Stomach (tissue), 9 donors: ENCODE measurements around the gene GPR42. TPM values are rescaled to one million over a fixed set of nuclear protein-coding genes. Genes with fewer than 3 reads are reported as not detected.

Experiments used
- DNase-seq, 2 donors: peaks; one replicate each; pipeline versions ENCODE4 v3.0.0 to v3.0.0-alpha.2; 2013 to 2019
- H3K27ac ChIP-seq, 5 donors: fragments of 200-600 bp in 4 of 5; sonication (generic) in 4 of 5; one replicate each; pipeline ENCODE4 v1.5.1; 2013 to 2019; ENCODE audit warnings: mild to moderate bottlenecking in 1 of 5, moderate library complexity in 1 of 5
- H3K27me3 ChIP-seq, 3 donors: fragments of 200-600 bp; sonication (generic); one replicate each; pipeline ENCODE4 v1.5.1; 2017 to 2019; ENCODE audit warnings: mixed run types in 1 of 3
- H3K36me3 ChIP-seq, 4 donors: fragments of 200-600 bp; sonication (generic); 1 replicate in 3 of 4; 2 replicates in 1 of 4; pipeline ENCODE4 v1.5.1; 2016 to 2019
- H3K4me1 ChIP-seq, 4 donors: fragments of 200-600 bp; sonication (generic); one replicate each; pipeline ENCODE4 v1.5.1; 2016 to 2019
- H3K4me3 ChIP-seq, 4 donors: fragments of 200-600 bp; sonication (generic) in 3 of 4; one replicate each; pipeline ENCODE4 v1.5.1; 2016 to 2019; ENCODE audit warnings: mild to moderate bottlenecking in 1 of 4
- H3K9me3 ChIP-seq, 4 donors: fragments of 200-600 bp; sonication (generic); one replicate each; pipeline ENCODE4 v1.5.1; 2016 to 2019
- EP300 ChIP-seq: sonication (generic); formaldehyde crosslinking; IDR thresholded peaks from one replicate; pipeline ENCODE4 v1.6.1; 2017; ENCODE audit warnings: antibody characterized with exemption
- POLR2A ChIP-seq, 4 donors: fragments of 450-650 bp; IDR thresholded peaks; one replicate each; pipeline ENCODE4 v1.6.1; 2016; ENCODE audit warnings: antibody characterized with exemption in 4 of 4, control low read depth in 2 of 4, mild to moderate bottlenecking in 1 of 4, moderate library complexity in 1 of 4
- POLR2AphosphoS5 ChIP-seq, 3 donors: sonication (generic); formaldehyde crosslinking; IDR thresholded peaks; one replicate each; pipeline ENCODE4 v1.6.1; 2016; ENCODE audit warnings: antibody characterized with exemption in 3 of 3
- WGBS, 5 donors: extraction: QIAGEN DNeasy Blood & Tissue Kit in 3 of 5; methylation state at CpG; one replicate each; pipeline versions ENCODE4 v1.1.5 to v1.1.7; 2013 to 2018; 5-methylcytosine and 5-hydroxymethylcytosine counted together
- intact Hi-C: fragments of 100-400 bp; cut with DNase I; formaldehyde crosslinking; loops from one replicate; pipeline ENCODE4 v1.15.1; 2023; ENCODE audit warnings: low total_unique reads
- polyA plus RNA-seq, 3 donors: library from polyadenylated mRNA; stranded (reverse); fragments of 200-250 nt; gene quantifications; one replicate each; pipeline ENCODE4 v1.2.3, GENCODE V29; 2013
- total RNA-seq, 5 donors: library from RNA; depleted of rRNA; stranded (reverse); fragments of >200 nt; gene quantifications; one replicate each; pipeline versions ENCODE4 v1.1.0 to v1.2.3, GENCODE V29; 2014 to 2016
- TF ChIP-seq, protein P1 (sequence below), 7 experiments: fragments of 450-650 bp in 4 of 7; fragments of 200-600 bp in 3 of 7; sonication (generic) in 3 of 7; IDR thresholded peaks; one replicate each; pipeline ENCODE4 v1.5.1; 2016 to 2019; ENCODE audit warnings: antibody characterized with exemption in 7 of 7, control low read depth in 2 of 7, mild to moderate bottlenecking in 1 of 7
- donor health status: healthy with polysubstance abuse.
- donor health status: Bipolar disorder and iron deficiency.
- donor health status: healthy.

The GPR42 gene
- total and polyA plus RNA-seq, 8 donors = 0.19 TPM; not detected in 7

DNA sequence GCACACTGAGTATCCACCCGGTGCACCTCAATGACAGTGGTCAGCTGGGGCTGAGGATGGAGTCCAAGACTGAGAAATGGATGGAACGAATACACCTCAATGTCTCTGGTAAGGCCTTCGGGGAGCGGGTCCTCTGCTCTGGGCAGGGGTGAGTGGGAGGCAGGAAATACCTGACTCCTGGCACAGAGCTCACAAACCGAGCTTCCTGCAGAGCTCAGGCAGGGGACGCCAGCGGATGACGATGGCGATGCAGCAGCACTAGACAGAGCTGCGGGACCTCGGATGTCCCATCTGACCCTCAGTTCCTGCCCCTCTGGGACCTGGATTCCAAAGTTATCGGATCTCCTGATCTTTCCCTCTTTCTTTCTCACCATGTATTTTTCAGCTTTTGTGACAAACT is 38.1 kb upstream of the GPR42 start:
- no peaks in the 10 kb centered on the region for H3K4me1 ChIP-seq
- no peaks in the 10 kb centered on the region for H3K9me3 ChIP-seq
- H3K27ac ChIP-seq = no peak overlapping the region
- DNase-seq = no peak
- H3K36me3 ChIP-seq = no peaks in the 10 kb centered on the region
- intact Hi-C loops = no loop called here
- WGBS, 5 donors = 60 to 78% (median 74%) methylated on average over 12 of the region's 12 CpGs
- H3K4me3 ChIP-seq = no peak overlapping the region
- TF ChIP-seq EP300 (no peak), POLR2AphosphoS5 (IDR thresholded peaks at IDR 0.05) (no peak), POLR2A (IDR thresholded peaks at IDR 0.05) (no peak)
- TF ChIP-seq, protein P1, sequence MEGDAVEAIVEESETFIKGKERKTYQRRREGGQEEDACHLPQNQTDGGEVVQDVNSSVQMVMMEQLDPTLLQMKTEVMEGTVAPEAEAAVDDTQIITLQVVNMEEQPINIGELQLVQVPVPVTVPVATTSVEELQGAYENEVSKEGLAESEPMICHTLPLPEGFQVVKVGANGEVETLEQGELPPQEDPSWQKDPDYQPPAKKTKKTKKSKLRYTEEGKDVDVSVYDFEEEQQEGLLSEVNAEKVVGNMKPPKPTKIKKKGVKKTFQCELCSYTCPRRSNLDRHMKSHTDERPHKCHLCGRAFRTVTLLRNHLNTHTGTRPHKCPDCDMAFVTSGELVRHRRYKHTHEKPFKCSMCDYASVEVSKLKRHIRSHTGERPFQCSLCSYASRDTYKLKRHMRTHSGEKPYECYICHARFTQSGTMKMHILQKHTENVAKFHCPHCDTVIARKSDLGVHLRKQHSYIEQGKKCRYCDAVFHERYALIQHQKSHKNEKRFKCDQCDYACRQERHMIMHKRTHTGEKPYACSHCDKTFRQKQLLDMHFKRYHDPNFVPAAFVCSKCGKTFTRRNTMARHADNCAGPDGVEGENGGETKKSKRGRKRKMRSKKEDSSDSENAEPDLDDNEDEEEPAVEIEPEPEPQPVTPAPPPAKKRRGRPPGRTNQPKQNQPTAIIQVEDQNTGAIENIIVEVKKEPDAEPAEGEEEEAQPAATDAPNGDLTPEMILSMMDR (IDR thresholded peaks at IDR 0.05) = no peak
- peaks cover 0 to 55% (median 13%) of the 10 kb centered on the region in 3 donors for H3K27me3 ChIP-seq

DNA sequence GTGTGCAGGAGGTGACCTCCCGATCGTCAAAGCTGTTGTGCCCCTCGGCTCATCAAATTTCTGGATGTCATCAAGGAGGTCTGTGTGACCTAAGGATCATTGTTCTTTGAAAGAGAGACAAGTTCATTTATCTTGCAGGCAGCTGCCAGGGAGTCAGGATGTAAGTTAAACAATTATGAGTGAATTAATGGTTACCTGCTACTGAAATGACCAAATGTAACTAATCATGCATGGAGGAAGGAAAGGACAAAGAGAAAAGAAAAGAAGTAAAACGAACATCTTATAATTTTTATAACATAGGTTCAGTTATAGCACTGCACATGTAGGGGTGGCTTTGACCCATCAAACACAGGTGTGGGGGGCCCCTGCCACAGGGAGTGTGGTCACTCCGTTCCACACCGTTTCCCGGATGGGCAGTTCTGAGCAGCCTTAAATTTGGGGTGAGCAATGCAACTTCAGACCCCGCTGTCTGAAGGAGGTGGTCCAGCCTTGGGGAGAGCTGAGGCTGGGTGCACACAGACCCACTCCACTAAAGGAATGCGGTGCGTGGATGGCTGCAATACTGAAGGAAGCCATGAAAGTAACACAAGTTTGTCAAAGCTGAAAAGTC is 36.6 kb upstream of the GPR42 start:
- intact Hi-C loops = no loop called here
- Histone ChIP-seq H3K4me3 (no peak overlapping the region), H3K36me3 (no peaks in the 10 kb centered on the region), H3K27ac (no peak overlapping the region), H3K9me3 (no peaks in the 10 kb centered on the region), H3K27me3 (peaks cover 0 to 46% (median 12%) of the 10 kb centered on the region in 3 donors), H3K4me1 (no peaks in the 10 kb centered on the region)
- TF ChIP-seq EP300 (no peak), POLR2AphosphoS5 (IDR thresholded peaks at IDR 0.05) (no peak), POLR2A (IDR thresholded peaks at IDR 0.05) (no peak)
- TF ChIP-seq, protein P1 (IDR thresholded peaks at IDR 0.05) = no peak
- no peak for DNase-seq
- WGBS, 5 donors = 68 to 77% (median 74%) methylated on average over 10 of the region's 10 CpGs

DNA sequence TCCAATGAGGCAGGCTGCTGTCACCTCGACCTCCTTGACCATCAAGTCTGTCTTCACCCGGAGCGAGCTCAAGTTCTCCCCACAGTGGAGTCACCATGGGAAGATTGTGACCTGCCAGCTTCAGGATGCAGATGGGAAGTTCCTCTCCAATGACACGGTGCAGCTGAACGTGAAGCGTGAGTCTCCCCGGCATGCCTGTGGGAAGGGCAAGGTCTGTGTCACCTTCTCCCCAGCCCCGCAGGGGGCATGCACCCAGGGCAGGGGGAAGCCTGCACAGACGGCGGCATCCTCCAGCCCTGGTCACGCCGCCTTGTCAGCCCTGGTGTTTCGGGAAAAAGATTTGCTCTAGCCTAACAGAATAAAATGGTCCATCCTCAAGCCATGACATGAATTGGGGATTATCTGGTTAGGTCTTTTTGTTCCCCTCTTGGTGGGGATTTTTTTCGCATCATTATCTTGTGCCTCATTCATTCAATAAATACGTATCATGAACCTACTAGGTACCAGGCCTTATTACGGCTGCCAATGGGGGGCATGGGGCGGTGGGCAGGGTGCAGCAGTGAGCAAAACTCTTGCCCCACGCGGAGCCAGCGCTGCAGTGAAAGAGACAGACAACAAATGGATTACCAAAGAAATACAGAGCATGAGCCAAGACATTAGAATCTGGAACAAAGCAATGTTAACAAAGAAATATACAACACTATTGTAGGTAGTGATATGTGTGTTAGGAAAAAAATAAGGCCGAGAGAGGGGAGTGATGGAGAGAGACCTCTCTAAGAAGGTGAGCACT is 34.5 kb upstream of the GPR42 start:
- no peak for DNase-seq
- H3K27me3 ChIP-seq = peaks cover 0 to 27% (median 9%) of the 10 kb centered on the region in 3 donors
- H3K27ac ChIP-seq = no peak overlapping the region
- intact Hi-C loops = no loop called here
- TF ChIP-seq, protein P1 (IDR thresholded peaks at IDR 0.05) = no peak
- TF ChIP-seq POLR2A (IDR thresholded peaks at IDR 0.05) (no peak), EP300 (no peak), POLR2AphosphoS5 (IDR thresholded peaks at IDR 0.05) (no peak)
- H3K4me1 ChIP-seq = no peaks in the 10 kb centered on the region
- H3K9me3 ChIP-seq = no peaks in the 10 kb centered on the region
- H3K4me3 ChIP-seq = no peak overlapping the region
- no peaks in the 10 kb centered on the region for H3K36me3 ChIP-seq
- WGBS, 5 donors = 82 to 89% (median 86%) methylated on average over 21 of the region's 21 CpGs

DNA sequence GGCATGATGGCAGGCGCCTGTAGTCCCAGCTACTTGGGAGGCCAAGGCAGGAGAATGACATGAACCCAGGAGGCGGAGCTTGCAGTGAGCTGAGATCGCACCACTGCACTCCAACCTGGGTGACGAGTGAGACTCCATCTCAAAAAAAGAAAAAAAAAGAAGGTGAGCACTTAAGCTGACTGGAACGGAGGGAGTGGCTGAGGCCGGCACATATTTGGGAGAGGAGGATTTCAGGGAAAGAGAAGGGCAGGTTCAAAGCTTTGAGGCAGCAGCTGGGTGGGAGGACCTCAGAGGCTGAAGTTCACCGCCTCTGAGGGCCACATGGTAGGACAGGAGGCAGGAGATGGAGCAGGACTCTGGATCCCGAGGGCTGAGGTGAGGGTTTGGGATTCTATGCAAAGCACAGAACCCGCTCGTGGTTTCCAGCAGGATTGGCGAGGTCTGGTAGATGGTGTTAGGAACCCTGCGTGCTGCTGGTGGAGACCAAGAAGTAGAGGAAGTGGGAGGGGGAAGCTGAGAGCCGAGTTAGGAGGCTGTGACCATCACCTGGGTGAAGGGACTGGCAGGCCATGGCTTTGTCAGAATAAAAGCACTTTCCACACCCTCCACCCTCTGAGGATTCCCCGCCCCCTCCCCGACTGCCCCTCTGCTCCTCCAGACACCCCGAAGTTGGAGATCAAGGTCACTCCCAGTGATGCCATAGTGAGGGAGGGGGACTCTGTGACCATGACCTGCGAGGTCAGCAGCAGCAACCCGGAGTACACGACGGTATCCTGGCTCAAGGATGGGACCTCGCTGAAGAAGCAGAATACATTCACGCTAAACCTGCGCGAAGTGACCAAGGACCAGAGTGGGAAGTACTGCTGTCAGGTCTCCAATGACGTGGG is 33.5 kb upstream of the GPR42 start:
- no peak for DNase-seq
- no peaks in the 10 kb centered on the region for H3K4me1 ChIP-seq
- 76 to 79% (median 78%) methylated on average over 25 of the region's 25 CpGs for whole genome bisulfite sequencing, 5 donors
- H3K27ac ChIP-seq = no peak overlapping the region
- intact Hi-C loops = no loop called here
- H3K4me3 ChIP-seq = no peak overlapping the region
- no peaks in the 10 kb centered on the region for H3K9me3 ChIP-seq
- H3K36me3 ChIP-seq = no peaks in the 10 kb centered on the region
- TF ChIP-seq POLR2AphosphoS5 (IDR thresholded peaks at IDR 0.05) (no peak), POLR2A (IDR thresholded peaks at IDR 0.05) (no peak), EP300 (no peak)
- TF ChIP-seq, protein P1 (IDR thresholded peaks at IDR 0.05) = no peak
- peaks cover 0 to 17% (median 4%) of the 10 kb centered on the region in 3 donors for H3K27me3 ChIP-seq
